SU-DHL-6 (cell line): ENCODE data around the gene PDZRN3.

Experiments used
- H2AFZ ChIP-seq: fragments of 200-600 bp; sonication (generic); 2 replicates; pipeline ENCODE4 v1.6.1; 2014; ENCODE audit warnings: low read depth, mild to moderate bottlenecking, moderate library complexity, mixed read lengths, antibody characterized with exemption, low read length; ENCODE audit not compliant: severe bottlenecking
- H3F3A ChIP-seq: fragments of 200-600 bp; shearing (Covaris generic); 2 replicates; pipeline ENCODE4 v1.6.0; 2016; ENCODE audit warnings: antibody characterized with exemption, mild to moderate bottlenecking; ENCODE audit not compliant: insufficient read depth
- H3K27ac ChIP-seq: fragments of 200-600 bp; sonication (generic); 2 replicates; pipeline ENCODE4 v1.5.1; 2016; ENCODE audit warnings: low read depth, mild to moderate bottlenecking, low read length, moderate library complexity, mixed read lengths
- H3K27me3 ChIP-seq: fragments of 200-600 bp; sonication (generic), shearing (Covaris generic); 2 replicates; pipeline ENCODE4 v1.6.0; 2014; ENCODE audit warnings: mild to moderate bottlenecking, low read length
- H3K36me3 ChIP-seq: fragments of 200-600 bp; sonication (generic); 2 replicates; pipeline ENCODE4 v1.6.1; 2014; ENCODE audit warnings: mild to moderate bottlenecking, low read length, mixed read lengths
- H3K4me2 ChIP-seq: fragments of 300-600, 200-600 bp; shearing (Covaris generic), sonication (generic); 2 replicates; pipeline ENCODE4 v1.6.0; 2014; ENCODE audit warnings: low read length, low read depth, mild to moderate bottlenecking; ENCODE audit not compliant: poor library complexity, severe bottlenecking
- H3K4me3 ChIP-seq: fragments of 200-600 bp; sonication (generic); 2 replicates; pipeline ENCODE4 v1.5.1; 2014; ENCODE audit warnings: antibody characterized with exemption, low read length, mild to moderate bottlenecking, mixed read lengths; ENCODE audit not compliant: insufficient read depth, poor library complexity, severe bottlenecking
- H3K79me2 ChIP-seq: fragments of 200-600 bp; sonication (generic); 2 replicates; pipeline ENCODE4 v1.6.1; 2014; ENCODE audit warnings: mild to moderate bottlenecking, low read length, moderate library complexity; ENCODE audit not compliant: insufficient read depth
- H3K9ac ChIP-seq: fragments of 200-600 bp; sonication (generic); 2 replicates; pipeline ENCODE4 v1.7.0; 2014; ENCODE audit warnings: mild to moderate bottlenecking, low read length
- H3K9me2 ChIP-seq: fragments of 200-600 bp; sonication (generic); replicated peaks from 2 replicates; pipeline ENCODE4 v1.6.1; 2014; ENCODE audit warnings: low read length; ENCODE audit not compliant: insufficient read depth
- H3K9me3 ChIP-seq: fragments of 200-600 bp; sonication (generic); 2 replicates; pipeline ENCODE4 v1.6.1; 2014; ENCODE audit warnings: low read length, mixed read lengths; ENCODE audit not compliant: insufficient read depth
- H4K20me1 ChIP-seq: fragments of 200-600 bp; sonication (generic); 2 replicates; pipeline ENCODE4 v1.6.1; 2014; ENCODE audit warnings: low read depth, mild to moderate bottlenecking, antibody characterized with exemption, low read length, moderate library complexity, mixed read lengths
- CTCF ChIP-seq: fragments of 200-600 bp; sonication (generic); IDR thresholded peaks from one replicate; pipeline ENCODE4 v1.5.1; 2017; ENCODE audit warnings: antibody characterized with exemption, mild to moderate bottlenecking, low read length, moderate library complexity; ENCODE audit not compliant: insufficient read depth, poor library complexity, severe bottlenecking
- EZH2phosphoT487 ChIP-seq: fragments of 200-600 bp; sonication (generic), shearing (Covaris generic); conservative IDR thresholded peaks from 2 replicates; pipeline ENCODE4 v1.6.1; 2018; ENCODE audit warnings: mild to moderate bottlenecking, antibody characterized with exemption, low read length, moderate library complexity, mixed read lengths

Gene PDZRN3

GRCh38 chr3:73525591-73525990 lies 99.2 kb downstream of the PDZRN3 start:
- Histone ChIP-seq H3K79me2 (no peaks in the 10 kb centered on the region), H3F3A (no peaks in the 10 kb centered on the region), H3K27ac (no peak overlapping the region), H3K27me3 (no peaks in the 10 kb centered on the region), H2AFZ (no peak overlapping the region), H3K36me3 (no peaks in the 10 kb centered on the region), H4K20me1 (no peaks in the 10 kb centered on the region), H3K4me3 (no peak overlapping the region), H3K9me2 (no peaks in the 10 kb centered on the region), H3K4me2 (no peak overlapping the region), H3K9ac (no peak overlapping the region), H3K9me3 (no peaks in the 10 kb centered on the region)
- no peak for TF ChIP-seq CTCF

GRCh38 chr3:73523661-73524060 lies 101.1 kb downstream of the PDZRN3 start:
- no peak for TF ChIP-seq EZH2phosphoT487
- TF ChIP-seq CTCF, result no peak
- Histone ChIP-seq H3K9me2 (no peaks in the 10 kb centered on the region), H3K4me2 (no peak overlapping the region)

GRCh38 chr3:73521734-73522336 lies 102.9 kb downstream of the PDZRN3 start:
- no peaks in the 10 kb centered on the region for H3K36me3 ChIP-seq
- H3K9me2 ChIP-seq, result no peaks in the 10 kb centered on the region
- no peaks in the 10 kb centered on the region for H3F3A ChIP-seq
- H3K9me3 ChIP-seq, result no peaks in the 10 kb centered on the region
- no peaks in the 10 kb centered on the region for H3K27me3 ChIP-seq
- TF ChIP-seq CTCF (no peak), EZH2phosphoT487 (no peak)
- H3K4me3 ChIP-seq, result no peak overlapping the region
- no peak overlapping the region for H3K9ac ChIP-seq
- H2AFZ ChIP-seq, result no peak overlapping the region
- H3K4me2 ChIP-seq, result no peak overlapping the region
- H3K79me2 ChIP-seq, result no peaks in the 10 kb centered on the region
- no peaks in the 10 kb centered on the region for H4K20me1 ChIP-seq
- no peak overlapping the region for H3K27ac ChIP-seq

More at GRCh38 chr3:73523661-73524060, 101.1 kb downstream of the PDZRN3 start:
- Histone ChIP-seq H4K20me1 (no peaks in the 10 kb centered on the region), H3K9ac (no peak overlapping the region), H3K4me3 (no peak overlapping the region), H3K27ac (no peak overlapping the region), H3K36me3 (no peaks in the 10 kb centered on the region), H3K9me3 (no peaks in the 10 kb centered on the region), H2AFZ (no peak overlapping the region), H3K27me3 (no peaks in the 10 kb centered on the region), H3K79me2 (no peaks in the 10 kb centered on the region), H3F3A (no peaks in the 10 kb centered on the region)
